GM19463 (cell line): Measurements from ENCODE around the gene ZFHX3.

Source experiments
- ATAC-seq: cut with Tn5 transposase; IDR thresholded peaks from one replicate; pipeline ENCODE4 v1.9.1; 2021; ENCODE audit warnings: mild to moderate bottlenecking, moderate library complexity; ENCODE audit not compliant: unreplicated experiment

Gene ZFHX3

DNA sequence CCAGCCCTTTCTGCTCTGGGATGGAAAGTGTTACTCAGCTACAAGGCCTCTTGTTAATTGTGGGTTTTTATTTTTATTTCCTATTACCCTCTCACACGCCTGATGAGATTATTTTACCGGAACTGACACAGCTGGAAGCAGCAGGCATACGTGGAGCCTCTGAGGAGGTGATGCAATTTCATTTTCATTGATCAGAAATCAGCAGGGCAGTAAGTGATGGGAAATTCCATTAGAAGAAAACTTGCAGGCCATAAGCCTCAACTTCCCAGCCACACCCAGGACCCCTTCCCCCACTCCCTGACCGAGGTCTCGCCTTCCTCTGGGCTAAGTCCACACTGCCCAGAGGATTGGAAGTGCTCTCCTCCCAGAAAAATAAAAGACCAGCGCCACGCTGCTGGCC is 69.7 kb downstream of the ZFHX3 start:
- ATAC-seq, result no peak

DNA sequence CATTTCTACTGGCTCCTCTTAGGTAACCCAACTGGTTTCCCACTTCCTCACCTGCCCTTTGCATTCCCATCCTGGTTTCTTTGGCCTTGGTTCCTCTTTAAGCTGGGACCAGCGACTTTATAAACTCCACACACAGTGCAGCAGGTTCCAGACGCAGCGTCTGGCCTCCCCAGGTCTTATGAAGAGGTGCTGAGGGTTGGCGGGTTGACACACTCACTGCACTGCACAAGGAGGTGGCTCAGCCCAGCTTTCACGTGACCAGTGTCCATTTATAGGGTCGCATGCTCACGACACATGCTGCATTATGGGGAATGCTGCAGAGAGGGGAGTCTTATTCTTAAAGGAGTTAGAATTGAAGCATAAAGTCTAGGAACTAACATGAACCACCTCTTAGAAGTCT is 70.8 kb downstream of the ZFHX3 start:
- ATAC-seq, result no peak

GRCh38 chr16:72976438-72977064 is 71.4 kb downstream of the ZFHX3 start:
- ATAC-seq, result no peak

DNA sequence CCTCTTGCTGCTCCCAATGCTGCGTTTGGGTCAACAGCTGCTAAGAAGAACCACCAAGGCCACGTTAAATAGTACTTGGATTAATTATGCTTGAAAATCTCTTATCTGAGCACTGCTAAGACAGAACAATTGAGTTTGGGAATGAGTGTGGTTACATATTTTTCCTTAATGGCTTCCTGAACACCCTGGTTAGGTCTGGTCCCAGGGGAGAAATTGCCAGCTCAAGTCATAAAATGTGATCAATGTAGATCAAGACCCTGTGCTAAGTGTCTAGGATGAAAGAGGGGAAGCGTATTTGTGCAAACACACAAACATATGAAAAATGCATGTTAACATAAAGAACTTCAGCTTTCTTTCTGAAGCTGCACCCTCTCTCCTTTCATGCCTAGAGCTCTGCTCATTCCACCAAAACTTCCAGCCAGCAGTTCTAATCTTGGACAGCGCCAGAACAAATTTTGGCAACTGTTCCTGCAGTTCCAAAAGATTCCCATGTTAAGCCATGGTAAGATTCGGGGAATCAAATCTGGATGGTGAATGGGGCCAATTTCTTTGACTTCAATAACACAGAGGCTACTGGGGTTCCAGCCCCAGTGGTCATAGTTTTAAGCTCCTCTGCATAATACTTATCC is 72.0 kb downstream of the ZFHX3 start:
- no peak for ATAC-seq

GRCh38 chr16:72974142-72974769 is 73.7 kb downstream of the ZFHX3 start:
- ATAC-seq, result no peak

GRCh38 chr16:72972878-72973571 is 74.9 kb downstream of the ZFHX3 start:
- ATAC-seq, result no peak

DNA sequence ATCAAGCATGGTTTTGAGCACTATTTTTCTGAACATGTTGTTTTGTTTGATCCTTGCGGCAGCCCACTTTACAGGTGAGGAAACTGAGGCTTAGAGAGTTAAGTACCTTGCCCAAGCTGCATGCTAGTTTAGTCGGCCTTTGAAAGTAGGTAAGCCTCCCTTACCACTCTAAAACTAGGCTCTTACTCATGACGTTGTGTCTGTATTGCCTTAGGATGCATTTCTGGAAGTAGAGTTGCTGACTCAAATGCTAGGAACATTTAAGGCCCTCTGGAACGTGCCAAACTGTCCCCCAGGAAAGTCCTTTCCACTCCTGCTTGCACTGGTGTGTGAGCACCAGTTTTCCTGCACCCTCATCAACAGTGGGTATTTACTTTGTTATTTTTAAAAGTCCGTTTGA is 76.6 kb downstream of the ZFHX3 start:
- ATAC-seq, result no peak

GRCh38 chr16:72970656-72971055 is 77.3 kb downstream of the ZFHX3 start:
- no peak for ATAC-seq

DNA sequence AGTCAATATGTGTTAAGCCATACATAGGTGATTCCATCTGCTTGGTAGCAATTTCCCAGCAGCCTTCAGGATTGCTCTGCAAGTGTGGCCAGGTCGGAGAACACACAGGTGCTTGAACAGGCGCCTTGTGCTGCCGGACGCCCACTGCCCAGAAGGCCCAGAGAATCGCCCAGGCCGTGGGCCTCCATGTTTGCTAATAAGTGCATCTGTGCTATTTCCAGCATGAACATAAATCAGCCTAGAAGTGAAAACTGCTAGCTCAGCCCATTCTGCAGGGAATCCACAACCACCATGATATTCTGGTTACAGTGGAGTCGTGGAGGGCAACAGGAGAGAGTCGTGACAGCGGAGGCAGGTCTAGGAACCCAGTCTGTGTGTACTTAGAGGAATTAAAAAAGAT is 78.1 kb downstream of the ZFHX3 start:
- ATAC-seq, result no peak

GRCh38 chr16:72969146-72969545 is 78.8 kb downstream of the ZFHX3 start:
- ATAC-seq, result no peak

- ATAC-seq, result no peak
Measured at GRCh38 chr16:72967941-72968340, 80.0 kb downstream of the ZFHX3 start.

DNA sequence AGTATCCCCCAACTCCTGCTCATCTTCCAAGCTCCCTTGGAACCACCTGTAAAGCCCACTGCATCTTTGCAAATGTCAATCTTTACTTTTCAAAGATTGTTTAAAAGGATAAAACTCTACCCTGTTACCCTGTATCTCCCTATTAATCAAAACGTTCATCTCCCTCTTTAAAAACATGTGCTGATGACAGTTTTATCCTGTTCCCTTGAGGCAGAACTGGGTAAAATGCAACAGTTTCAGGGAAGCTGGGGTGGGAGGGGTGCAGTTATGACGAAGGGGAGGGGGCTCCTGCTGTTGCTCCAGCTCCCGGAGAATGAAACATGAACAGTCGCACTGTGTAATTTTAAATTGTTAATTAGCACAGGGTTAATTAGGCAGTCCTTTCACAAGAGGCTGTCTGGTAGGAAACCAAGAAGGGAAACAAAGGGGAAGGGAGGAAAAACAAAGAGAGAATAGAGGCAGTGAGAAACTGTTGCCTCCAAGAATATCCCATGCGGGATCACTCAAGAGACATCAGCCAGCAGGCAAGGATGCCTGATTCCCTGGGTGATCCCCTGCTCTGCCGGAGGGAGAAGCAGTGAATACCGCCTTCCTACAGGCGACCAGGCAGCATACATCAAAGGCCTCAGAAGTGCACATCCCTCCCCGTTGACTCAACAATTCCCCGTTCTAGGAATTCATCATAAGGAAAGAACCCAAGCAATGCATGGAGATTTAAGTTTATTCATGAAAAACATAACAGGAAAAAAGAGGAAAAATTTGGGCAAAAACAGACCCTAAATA is 84.2 kb downstream of the ZFHX3 start:
- ATAC-seq, result no peak

- no peak for ATAC-seq
Measured at GRCh38 chr16:72962347-72962746, 85.6 kb downstream of the ZFHX3 start.

- ATAC-seq, result no peak
Measured at GRCh38 chr16:72961863-72962262, 86.1 kb downstream of the ZFHX3 start.

DNA sequence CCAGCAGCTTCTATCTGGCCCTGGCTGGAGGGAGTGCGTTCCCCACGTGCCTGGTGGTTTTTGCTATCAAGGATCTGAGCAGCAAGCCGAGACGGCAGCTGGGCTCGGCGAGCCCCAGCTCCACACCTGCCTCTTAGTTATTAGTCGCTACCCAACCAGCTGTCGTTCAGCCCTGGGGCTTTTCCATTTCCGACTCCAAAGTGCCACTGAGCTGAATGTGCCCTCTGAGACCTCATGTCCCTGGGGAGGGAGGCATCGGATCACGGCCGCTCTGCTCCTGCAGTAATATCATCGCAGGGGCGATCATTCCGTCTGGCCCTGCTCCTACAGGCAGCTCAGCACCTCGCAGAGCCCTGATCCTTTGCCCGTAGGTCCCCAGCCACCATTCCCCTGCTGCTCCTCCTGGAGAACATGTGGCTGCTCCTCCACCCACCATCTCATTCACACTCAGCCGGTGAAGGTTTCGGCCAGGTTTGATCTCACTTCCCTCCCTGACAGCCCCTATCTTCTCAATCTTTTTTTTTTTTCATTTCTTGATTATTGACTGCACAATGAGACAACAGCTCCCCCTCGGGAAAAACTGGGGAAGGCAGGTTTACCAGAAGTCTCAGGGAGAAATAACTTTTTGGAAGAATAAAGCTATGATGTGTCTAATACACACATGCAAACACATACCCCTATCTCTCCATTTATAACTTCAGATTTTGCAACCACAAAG is 86.7 kb downstream of the ZFHX3 start:
- ATAC-seq, result no peak

GRCh38 chr16:72960101-72960500 is 87.8 kb downstream of the ZFHX3 start:
- ATAC-seq, result no peak

GRCh38 chr16:72959301-72959996 is 88.5 kb downstream of the ZFHX3 start:
- ATAC-seq, result no peak

DNA sequence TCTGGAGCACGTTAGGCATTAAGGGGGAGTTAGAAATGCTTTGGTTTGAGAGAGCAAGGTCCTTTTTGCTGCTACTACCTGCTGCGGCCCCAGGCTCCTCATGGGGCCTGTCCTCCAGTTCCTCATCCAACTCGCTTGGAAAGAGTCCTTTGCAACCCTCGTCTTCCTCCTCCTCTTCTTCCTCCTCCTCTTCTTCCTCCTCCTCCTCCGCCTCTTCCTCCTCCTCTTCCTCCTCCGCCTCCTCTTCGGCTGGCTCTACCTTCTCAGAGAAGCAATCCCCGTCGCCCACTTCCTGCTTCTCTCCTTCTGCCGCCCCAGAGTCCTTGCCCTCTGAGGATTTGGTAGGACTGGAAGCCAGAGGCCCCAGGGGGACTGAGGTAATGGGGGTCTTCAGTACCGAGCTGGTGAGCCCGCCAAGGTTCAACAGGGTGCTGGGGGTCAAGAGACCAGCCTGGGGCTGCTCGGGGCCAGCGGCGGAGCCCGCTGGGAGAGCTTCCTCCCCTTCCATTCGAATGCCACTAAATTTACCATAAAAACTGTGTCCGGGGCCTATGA is 89.3 kb downstream of the ZFHX3 start:
- ATAC-seq, result no peak
